Non-pigmented ciliary epithelial cell (primary cell): Measurements from ENCODE around the gene MAP1LC3B2.
"Not testable (repeated sequence)": the region's sequence is repeated elsewhere in the genome, so short reads cannot be mapped to it uniquely, and the experiment has no call there.

ENCODE experiments used
- DNase-seq: peaks from one replicate; pipeline ENCODE4 v3.0.0-alpha.2; 2010; ENCODE audit warnings: low read depth

Gene MAP1LC3B2

GRCh38 chr12:116561181-116561821 is 2.1 kb downstream of the MAP1LC3B2 start:
- DNase-seq: no peak

- no peak for DNase-seq
Measured at GRCh38 chr12:116562090-116562489, 2.9 kb downstream of the MAP1LC3B2 start.

GRCh38 chr12:116563262-116563661 is 4.1 kb downstream of the MAP1LC3B2 start:
- DNase-seq: no peak

GRCh38 chr12:116564080-116564479 is 4.9 kb downstream of the MAP1LC3B2 start:
- DNase-seq: no peak

GRCh38 chr12:116565221-116565620 is 6.0 kb downstream of the MAP1LC3B2 start:
- DNase-seq: not testable (repeated sequence)

GRCh38 chr12:116565963-116566362 is 6.8 kb downstream of the MAP1LC3B2 start:
- no peak for DNase-seq

- no peak for DNase-seq
Measured at GRCh38 chr12:116568203-116568602, 9.0 kb downstream of the MAP1LC3B2 start.

GRCh38 chr12:116571089-116571488 is 11.9 kb downstream of the MAP1LC3B2 start:
- DNase-seq: no peak

- DNase-seq: no peak
Measured at GRCh38 chr12:116573776-116574175, 14.6 kb downstream of the MAP1LC3B2 start.

GRCh38 chr12:116575754-116576153 is 16.6 kb downstream of the MAP1LC3B2 start:
- not testable (repeated sequence) for DNase-seq

- no peak for DNase-seq
Measured at GRCh38 chr12:116577154-116577561, 18.0 kb downstream of the MAP1LC3B2 start.

GRCh38 chr12:116578051-116578450 is 18.9 kb downstream of the MAP1LC3B2 start:
- DNase-seq: no peak

GRCh38 chr12:116582610-116583009 is 23.4 kb downstream of the MAP1LC3B2 start:
- DNase-seq: no peak

GRCh38 chr12:116583129-116583694 is 24.0 kb downstream of the MAP1LC3B2 start:
- no peak for DNase-seq

- DNase-seq: no peak
Measured at GRCh38 chr12:116587270-116587669, 28.1 kb downstream of the MAP1LC3B2 start.

- DNase-seq: no peak
Measured at GRCh38 chr12:116588390-116589028, 29.3 kb downstream of the MAP1LC3B2 start.

GRCh38 chr12:116589581-116589980 is 30.4 kb downstream of the MAP1LC3B2 start:
- no peak for DNase-seq

- DNase-seq: no peak
Measured at GRCh38 chr12:116590561-116590960, 31.4 kb downstream of the MAP1LC3B2 start.

- no peak for DNase-seq
Measured at GRCh38 chr12:116591855-116592637, 32.9 kb downstream of the MAP1LC3B2 start.

GRCh38 chr12:116592731-116593130 is 33.5 kb downstream of the MAP1LC3B2 start:
- no peak for DNase-seq

GRCh38 chr12:116594325-116595038 is 35.3 kb downstream of the MAP1LC3B2 start:
- DNase-seq: no peak

GRCh38 chr12:116595186-116595585 is 36.0 kb downstream of the MAP1LC3B2 start:
- no peak for DNase-seq
